Subcutaneous adipose tissue (tissue), 4 donors: ENCODE measurements around the gene HIVEP3. TPM values are rescaled to one million over a fixed set of nuclear protein-coding genes. Genes with fewer than 3 reads are reported as not detected.

Experiments used
- CTCF ChIP-seq: fragments of 450-650 bp; IDR thresholded peaks from one replicate; pipeline ENCODE4 v1.5.1; 2016; ENCODE audit warnings: low read depth, mild to moderate bottlenecking, control low read depth, antibody characterized with exemption, moderate library complexity
- total RNA-seq, 4 donors: library from RNA; depleted of rRNA; stranded (reverse); fragments of >200 nt; gene quantifications; one replicate each; pipeline ENCODE4 v1.1.0, GENCODE V29; 2016

Gene HIVEP3
- total RNA-seq = 1 to 10 TPM; 2.4 to 9.6 (median 5.0) TPM

GRCh38 chr1:41918450-41919043, at the start of gene HIVEP3:
Gene HIVEP3 (minus strand): TSS chr1:41918922.
- TF ChIP-seq CTCF = no peak

GRCh38 chr1:41964400-41964799, 45.7 kb upstream of the HIVEP3 start:
- TF ChIP-seq CTCF = no peak

- no peak for TF ChIP-seq CTCF
Observed at GRCh38 chr1:41963636-41964035, 44.9 kb upstream of the HIVEP3 start.

- no peak for TF ChIP-seq CTCF
Observed at GRCh38 chr1:41958015-41958673, 39.4 kb upstream of the HIVEP3 start.

GRCh38 chr1:41957568-41957967, 38.8 kb upstream of the HIVEP3 start:
- no peak for TF ChIP-seq CTCF

- TF ChIP-seq CTCF = no peak
Observed at GRCh38 chr1:41955461-41956159, 36.9 kb upstream of the HIVEP3 start.

- no peak for TF ChIP-seq CTCF
Observed at GRCh38 chr1:41954533-41954944, 35.8 kb upstream of the HIVEP3 start.
